Heart left ventricle (tissue), 16 donors: ENCODE data around the gene CRY2. TPM values are rescaled to one million over a fixed set of nuclear protein-coding genes. Genes with fewer than 3 reads are reported as not detected.

ENCODE experiments used
- ATAC-seq, 4 donors: fragments of 200-7000 bp; cut with Tn5 transposase; one replicate each; pipeline ENCODE4 v1.9.1; 2020 to 2022; ENCODE audit warnings: moderate library complexity in 4 of 4, mild to moderate bottlenecking in 3 of 4, moderate number of reproducible peaks in 1 of 4
- DNase-seq, 5 donors: peaks; one replicate each; pipeline ENCODE4 v3.0.0-alpha.2; 2020
- H3K27ac ChIP-seq, 12 donors: fragments of 200-600 bp; sonication (generic) in 4 of 12; one replicate each; pipeline versions ENCODE4 v1.5.0 to v1.8.0; 2016 to 2022; ENCODE audit warnings: mild to moderate bottlenecking in 2 of 12
- H3K27me3 ChIP-seq, 9 donors: fragments of 200-600 bp; sonication (generic) in 2 of 9; one replicate each; pipeline versions ENCODE4 v1.5.1 to v1.8.0; 2016 to 2022; ENCODE audit warnings: mild to moderate bottlenecking in 3 of 9
- H3K36me3 ChIP-seq, 9 donors: fragments of 200-600 bp; sonication (generic) in 2 of 9; one replicate each; pipeline versions ENCODE4 v1.5.0 to v1.8.0; 2018 to 2022; ENCODE audit warnings: mild to moderate bottlenecking in 2 of 9
- H3K4me1 ChIP-seq, 12 donors: fragments of 200-600 bp; sonication (generic) in 4 of 12; one replicate each; pipeline versions ENCODE4 v1.5.0 to v1.8.0; 2016 to 2022; ENCODE audit warnings: mild to moderate bottlenecking in 3 of 12
- H3K4me3 ChIP-seq, 12 donors: fragments of 200-600 bp; sonication (generic) in 4 of 12; one replicate each; pipeline versions ENCODE4 v1.5.0 to v1.8.0; 2017 to 2022; ENCODE audit warnings: mild to moderate bottlenecking in 9 of 12, moderate library complexity in 4 of 12
- H3K9me3 ChIP-seq, 12 donors: fragments of 200-600 bp; sonication (generic) in 4 of 12; one replicate each; pipeline versions ENCODE4 v1.5.0 to v1.8.0; 2016 to 2022; ENCODE audit warnings: mild to moderate bottlenecking in 1 of 12
- CTCF ChIP-seq, 12 donors: fragments of 200-600 bp; sonication (generic) in 4 of 12; IDR thresholded peaks; one replicate each; pipeline versions ENCODE4 v1.5.0 to v1.8.0; 2018 to 2022; ENCODE audit warnings: antibody characterized with exemption in 12 of 12, mild to moderate bottlenecking in 5 of 12
- POLR2A ChIP-seq, 2 donors: fragments of 450-650 bp; IDR thresholded peaks; one replicate each; pipeline ENCODE4 v1.6.1; 2017; ENCODE audit warnings: antibody characterized with exemption in 2 of 2, mild to moderate bottlenecking in 2 of 2, moderate library complexity in 2 of 2
- WGBS, 4 donors: extraction: QIAGEN DNeasy Blood & Tissue Kit in 2 of 4; methylation state at CpG; one replicate each; pipeline versions ENCODE4 v1.1.5 to v1.1.7; 2013 to 2018; 5-methylcytosine and 5-hydroxymethylcytosine counted together
- intact Hi-C, 10 donors: fragments of 100-400 bp; cut with DNase I; formaldehyde crosslinking; loops; one replicate each; pipeline versions ENCODE4 v1.11.1 to v1.14.2; 2022
- polyA plus RNA-seq, 2 donors: library from polyadenylated mRNA; stranded (reverse); fragments of 200-250 nt; gene quantifications; one replicate each; pipeline ENCODE4 v1.2.3, GENCODE V29; 2013
- total RNA-seq, 9 donors: library from RNA; depleted of rRNA in 2 of 9; stranded (reverse); fragments of >200 nt in 2 of 9; fragmentation: NEBNext Ultra II Directional in 3 of 9; extraction: Animal tissue kit (Norgen Biotek cat#: 25700) in 3 of 9; gene quantifications; one replicate each; pipeline versions ENCODE4 v1.1.0 to v1.2.4, GENCODE V29; 2016 to 2023
- donor health status: ischemic (EF 13 %, LVEDD 7.1; RV severe dilation, severe dysfunction).
- donor health status: healthy with polysubstance abuse.
- donor health status: DM: no; HTN: yes; CAD: no.
- donor health status: DM: no; HTN: no; CAD: no.
- donor health status: ischemic (EF 25% LVEDD 6.9; RV normal size, moderate dysfunction).
- donor health status: ischemic (EF 25% LVEDD 5.7; RV mildly dilated, moderate dysfunction).
- donor health status: healthy.
- donor health status: DM: yes; HTN: yes; CAD: no.
- donor health status: ischemic (EF 35%, LVEDD 5.7; RV mildly dilated, moderate dysfunction).
- donor health status: nonischemic (EF 11% LVEDD 7.7; RV severe dilation, severe dysfunction).
- donor health status: DM: yes; HTN: yes; CAD: no.
- donor health status: PGD.
- donor health status: ischemic (EF 29% LVEDD 5.4; RV normal size, mild dysfunction).
- donor health status: nonischemic (EF 23%, LVEDD 6.1; RV moderate dilation, normal function).

Gene CRY2
- total and polyA plus RNA-seq, 11 donors = 23.2 to 132 (median 70.3) TPM

GRCh38 chr11:45919806-45920530 lies 72.7 kb downstream of the CRY2 start:
- H3K4me1 ChIP-seq = peaks cover 3 to 63% (median 37%) of the 10 kb centered on the region in 12 donors
- TF ChIP-seq CTCF (IDR thresholded peaks at IDR 0.05) = no peak
- no peak for TF ChIP-seq POLR2A (IDR thresholded peaks at IDR 0.05)
- H3K4me3 ChIP-seq = no peak overlapping the region
- H3K9me3 ChIP-seq = no peaks in the 10 kb centered on the region
- DNase-seq = peak; percentile 18 to 59 (median 50)
- peaks cover 14 to 31% (median 17%) of the 10 kb centered on the region in 9 donors for H3K27me3 ChIP-seq
- peak overlapping the region in 4 of 12 donors; percentile 47 to 60 (median 50) for H3K27ac ChIP-seq
- H3K36me3 ChIP-seq = peaks cover 0 to 11% (median 11%) of the 10 kb centered on the region in 9 donors
- WGBS, 4 donors = 75 to 81% (median 80%) methylated on average over 13 of the region's 13 CpGs
- ATAC-seq = no peak
- intact Hi-C loops = loop anchor here in 7 of 10 donors (2.0 to 10.0 kb wide), 4 partner anchors 55 to 77 kb away; partner anchors contain the start of gene CRY2 (in 4 of the 7)

GRCh38 chr11:45920531-45921477 lies 73.5 kb downstream of the CRY2 start:
- Histone ChIP-seq H3K4me3 (no peak overlapping the region), H3K4me1 (peaks cover 3 to 60% (median 36%) of the 10 kb centered on the region in 12 donors), H3K9me3 (no peaks in the 10 kb centered on the region), H3K27ac (peak overlapping the region in 3 of 12 donors; percentile 34 to 47 (median 40)), H3K27me3 (peaks cover 14 to 32% (median 17%) of the 10 kb centered on the region in 9 donors), H3K36me3 (peaks cover 0 to 3% (median 2%) of the 10 kb centered on the region in 9 donors)
- TF ChIP-seq CTCF (IDR thresholded peaks at IDR 0.05) (no peak), POLR2A (IDR thresholded peaks at IDR 0.05) (no peak)
- intact Hi-C loops = loop anchor here in 1 of 10 donors (2.0 kb wide), 1 partner anchor 78 kb away; no protein-coding TSS in a partner anchor
- ATAC-seq = no peak
- peak in 2 of 5 donors; percentile 13 to 18 for DNase-seq
- WGBS, 4 donors = 90 to 95% (median 92%) methylated on average over 6 of the region's 6 CpGs

GRCh38 chr11:45921561-45922424 lies 74.5 kb downstream of the CRY2 start:
- ATAC-seq (no peak), DNase-seq (peak in 1 of 5 donors; percentile 62)
- TF ChIP-seq CTCF (IDR thresholded peaks at IDR 0.05) (no peak), POLR2A (IDR thresholded peaks at IDR 0.05) (no peak)
- Histone ChIP-seq H3K9me3 (no peaks in the 10 kb centered on the region), H3K27ac (no peak overlapping the region), H3K4me3 (peak overlapping the region in 10 of 12 donors; percentile 19 to 45 (median 30)), H3K4me1 (peaks cover 3 to 50% (median 26%) of the 10 kb centered on the region in 12 donors), H3K36me3 (no peaks in the 10 kb centered on the region), H3K27me3 (peaks cover 14 to 32% (median 17%) of the 10 kb centered on the region in 9 donors)
- 27 to 77% (median 44%) methylated on average over 15 to 54 of the region's 54 CpGs for WGBS, 4 donors
- intact Hi-C loops = loop anchor here in 1 of 10 donors (2.0 kb wide), 1 partner anchor 79 kb away; no protein-coding TSS in a partner anchor
